ENCODE results near the gene GLRX.

The GLRX gene

GRCh38 chr5:95823218-95823737 is 752 bp upstream of the GLRX start:
- CTCF ChIA-PET: interaction anchor here (0.8 to 3.2 kb wide), 4 partner anchors 11 to 41 kb away, joined by 3 to 19 read pairs (median 6); no protein-coding TSS in a partner anchor
- no peak for TF ChIP-seq LEF1 (IDR thresholded peaks at IDR 0.05; ENCODE audit: borderline replicate concordance)
- TF ChIP-seq HDGF (IDR thresholded peaks at IDR 0.05; ENCODE audit: borderline replicate concordance): no peak
- TF ChIP-seq L3MBTL2 (conservative IDR thresholded peaks at IDR 0.05): no peak
- TF ChIP-seq ARNT (IDR thresholded peaks at IDR 0.05): no peak
- TF ChIP-seq SP1 (IDR thresholded peaks at IDR 0.05): no peak
- TF ChIP-seq FOXA1 (IDR thresholded peaks at IDR 0.05): no peak
- TF ChIP-seq, protein P1, sequence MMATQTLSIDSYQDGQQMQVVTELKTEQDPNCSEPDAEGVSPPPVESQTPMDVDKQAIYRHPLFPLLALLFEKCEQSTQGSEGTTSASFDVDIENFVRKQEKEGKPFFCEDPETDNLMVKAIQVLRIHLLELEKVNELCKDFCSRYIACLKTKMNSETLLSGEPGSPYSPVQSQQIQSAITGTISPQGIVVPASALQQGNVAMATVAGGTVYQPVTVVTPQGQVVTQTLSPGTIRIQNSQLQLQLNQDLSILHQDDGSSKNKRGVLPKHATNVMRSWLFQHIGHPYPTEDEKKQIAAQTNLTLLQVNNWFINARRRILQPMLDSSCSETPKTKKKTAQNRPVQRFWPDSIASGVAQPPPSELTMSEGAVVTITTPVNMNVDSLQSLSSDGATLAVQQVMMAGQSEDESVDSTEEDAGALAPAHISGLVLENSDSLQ (IDR thresholded peaks at IDR 0.05): no peak
- TF ChIP-seq ZNF384 (IDR thresholded peaks at IDR 0.05): no peak
- TF ChIP-seq FOXK2 (IDR thresholded peaks at IDR 0.05): no peak
- TF ChIP-seq CTBP1 (IDR thresholded peaks at IDR 0.05; ENCODE audit: borderline replicate concordance): no peak
- TF ChIP-seq BHLHE40 (IDR thresholded peaks at IDR 0.05; ENCODE audit: borderline replicate concordance): no peak
- TF ChIP-seq FOXM1 (IDR thresholded peaks at IDR 0.05; ENCODE audit: borderline replicate concordance): no peak
- TF ChIP-seq TARDBP (IDR thresholded peaks at IDR 0.05): no peak
- no peak for TF ChIP-seq NFRKB (IDR thresholded peaks at IDR 0.05)
- no peak for TF ChIP-seq ELF4 (IDR thresholded peaks at IDR 0.05)
- no peak for TF ChIP-seq SUZ12 (IDR thresholded peaks at IDR 0.05)
- peak; percentile 18 for DNase-seq (ENCODE audit: extremely low spot score)
- POLR2A ChIA-PET: interaction anchor here (0.6 to 4.1 kb wide), 16 partner anchors 8 to 177 kb away, joined by 3 to 51 read pairs (median 4); partner anchors contain the start of genes RFESD and RHOBTB3

- CTCF ChIA-PET: interaction anchor here (0.7 to 3.2 kb wide), 3 partner anchors 12 to 40 kb away, joined by 5 to 19 read pairs (median 9); no protein-coding TSS in a partner anchor
Measured at GRCh38 chr5:95822043-95822541, 434 bp downstream of the GLRX start.

DNA sequence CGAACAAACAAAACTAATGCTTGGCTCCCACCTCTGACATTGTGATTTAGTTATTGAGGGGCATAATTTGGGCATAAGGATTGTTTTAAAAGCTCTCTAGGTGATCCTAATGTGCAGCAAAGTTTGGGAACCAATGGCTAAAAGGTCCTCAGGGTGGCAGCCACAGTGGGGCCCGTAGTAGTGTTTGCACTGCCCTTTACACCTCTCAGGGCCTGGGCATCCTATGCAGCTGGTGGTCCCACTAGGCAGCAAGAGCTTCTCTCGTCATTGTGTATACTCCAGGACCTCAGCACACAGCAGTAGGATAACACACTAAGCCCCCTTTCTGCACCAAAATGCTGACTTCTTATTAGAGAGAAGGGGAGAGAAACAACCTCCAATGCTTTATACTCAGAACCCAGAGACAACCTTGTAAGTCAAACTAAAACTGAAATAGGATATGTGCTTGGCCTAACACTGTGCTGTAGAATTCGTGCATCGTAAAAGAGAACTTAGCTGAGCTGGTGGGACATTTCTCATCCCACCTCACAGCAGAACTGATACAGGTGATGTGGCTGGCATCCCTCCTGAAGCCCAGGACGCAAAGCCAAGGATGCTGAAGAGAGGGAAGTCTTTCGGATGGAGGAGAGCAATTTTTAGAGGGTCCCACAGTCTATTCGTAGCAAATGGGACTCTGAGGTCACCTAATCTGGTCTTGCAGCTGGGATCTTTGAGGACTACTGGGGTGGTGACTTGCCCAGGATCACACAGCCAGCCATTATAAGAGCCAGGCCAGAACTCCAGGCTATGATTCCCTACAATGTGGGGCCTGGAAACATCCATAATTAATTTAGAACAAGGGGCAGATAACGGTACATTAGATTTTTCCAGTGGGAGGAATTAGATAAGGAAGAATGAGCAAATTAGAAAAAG is 1.2 kb downstream of the GLRX start:
- CTCF ChIA-PET: interaction anchor here (3.2 kb wide), 1 partner anchor 40 kb away, joined by 19 read pairs; no protein-coding TSS in a partner anchor
- no peak for TF ChIP-seq SP1 (IDR thresholded peaks at IDR 0.05)
- TF ChIP-seq NFRKB (IDR thresholded peaks at IDR 0.05): no peak
- no peak for TF ChIP-seq LEF1 (IDR thresholded peaks at IDR 0.05; ENCODE audit: borderline replicate concordance)
- TF ChIP-seq ARNT (IDR thresholded peaks at IDR 0.05): no peak
- TF ChIP-seq L3MBTL2 (conservative IDR thresholded peaks at IDR 0.05): no peak
- TF ChIP-seq CTBP1 (IDR thresholded peaks at IDR 0.05; ENCODE audit: borderline replicate concordance): no peak
- no peak for TF ChIP-seq FOXK2 (IDR thresholded peaks at IDR 0.05)
- TF ChIP-seq BHLHE40 (IDR thresholded peaks at IDR 0.05; ENCODE audit: borderline replicate concordance): no peak
- no peak for TF ChIP-seq FOXM1 (IDR thresholded peaks at IDR 0.05; ENCODE audit: borderline replicate concordance)
- TF ChIP-seq, protein P1 (IDR thresholded peaks at IDR 0.05): no peak
- no peak for TF ChIP-seq ELF4 (IDR thresholded peaks at IDR 0.05)
- no peak for TF ChIP-seq FOXA1 (IDR thresholded peaks at IDR 0.05)
- no peak for TF ChIP-seq HDGF (IDR thresholded peaks at IDR 0.05; ENCODE audit: borderline replicate concordance)
- TF ChIP-seq SUZ12 (IDR thresholded peaks at IDR 0.05): no peak

More at GRCh38 chr5:95822043-95822541, 434 bp downstream of the GLRX start:
- DNase-seq (ENCODE audit: extremely low spot score): peak; percentile 50
- no peak for TF ChIP-seq TARDBP (IDR thresholded peaks at IDR 0.05)
- no peak for TF ChIP-seq L3MBTL2 (conservative IDR thresholded peaks at IDR 0.05)
- no peak for TF ChIP-seq FOXA1 (IDR thresholded peaks at IDR 0.05)
- TF ChIP-seq ELF4 (IDR thresholded peaks at IDR 0.05): no peak
- no peak for TF ChIP-seq BHLHE40 (IDR thresholded peaks at IDR 0.05; ENCODE audit: borderline replicate concordance)
- POLR2A ChIA-PET: interaction anchor here (0.9 to 4.1 kb wide), 9 partner anchors 10 to 175 kb away, joined by 3 to 51 read pairs (median 5); partner anchors contain the start of genes RFESD and RHOBTB3

GRCh38 chr5:95818181-95819147 is 4.1 kb downstream of the GLRX start:
- DNase-seq (ENCODE audit: extremely low spot score): no peak
- ChIA-PET CTCF (interaction anchor here (0.6 to 1.4 kb wide), 2 partner anchors 13 to 159 kb away, joined by 3 read pairs; no protein-coding TSS in a partner anchor), POLR2A (interaction anchor here (1.5 to 1.6 kb wide), 2 partner anchors 16 to 17 kb away, joined by 3 to 4 read pairs; no protein-coding TSS in a partner anchor)
- TF ChIP-seq FOXK2 (IDR thresholded peaks at IDR 0.05) (no peak), FOXM1 (IDR thresholded peaks at IDR 0.05; ENCODE audit: borderline replicate concordance) (no peak), ARNT (IDR thresholded peaks at IDR 0.05) (no peak), TARDBP (IDR thresholded peaks at IDR 0.05) (no peak), NFRKB (IDR thresholded peaks at IDR 0.05) (no peak), LEF1 (IDR thresholded peaks at IDR 0.05; ENCODE audit: borderline replicate concordance) (no peak)
- TF ChIP-seq, protein P1 (IDR thresholded peaks at IDR 0.05): no peak

More for the DNA sequence above, 1.2 kb downstream of the GLRX start:
- DNase-seq (ENCODE audit: extremely low spot score): no peak
- POLR2A ChIA-PET: interaction anchor here (0.8 to 1.7 kb wide), 4 partner anchors 14 to 174 kb away, joined by 3 to 5 read pairs (median 4); partner anchors contain the start of genes RFESD and RHOBTB3
